Stimulated activated CD4-positive, alpha-beta T cell treated with anti-CD3 and anti-CD28 coated beads, TNF-alpha, amount 100 ng/mL, for 1 hour (primary cell): ENCODE measurements around the gene FGR.

Experiments
- DNase-seq, 3 donors: peaks; one replicate each; pipeline ENCODE4 v3.0.0-alpha.2; 2020; ENCODE audit warnings: low read depth in 3 of 3, low spot score in 1 of 3

FGR gene

GRCh38 chr1:27569506-27570291, 65.3 kb downstream of the FGR start:
- DNase-seq, result no peak

DNA sequence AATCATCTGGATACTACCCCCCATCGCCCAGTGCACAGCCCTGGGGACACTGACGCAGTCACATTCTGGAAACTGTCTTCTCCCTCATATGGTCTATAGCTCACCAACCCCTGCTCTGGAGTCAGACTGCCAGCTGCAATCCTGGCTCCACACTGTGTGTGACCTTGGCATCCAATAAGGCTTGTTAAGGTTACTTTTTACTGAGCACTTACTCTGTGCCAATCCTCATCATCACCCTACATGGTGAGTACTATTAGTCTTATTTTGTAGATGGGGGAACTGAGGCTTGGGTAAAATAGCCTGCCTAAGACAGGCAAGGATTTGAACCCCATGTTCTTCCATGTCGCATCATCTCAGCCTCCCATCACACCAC, 65.9 kb downstream of the FGR start:
- no peak for DNase-seq

DNA sequence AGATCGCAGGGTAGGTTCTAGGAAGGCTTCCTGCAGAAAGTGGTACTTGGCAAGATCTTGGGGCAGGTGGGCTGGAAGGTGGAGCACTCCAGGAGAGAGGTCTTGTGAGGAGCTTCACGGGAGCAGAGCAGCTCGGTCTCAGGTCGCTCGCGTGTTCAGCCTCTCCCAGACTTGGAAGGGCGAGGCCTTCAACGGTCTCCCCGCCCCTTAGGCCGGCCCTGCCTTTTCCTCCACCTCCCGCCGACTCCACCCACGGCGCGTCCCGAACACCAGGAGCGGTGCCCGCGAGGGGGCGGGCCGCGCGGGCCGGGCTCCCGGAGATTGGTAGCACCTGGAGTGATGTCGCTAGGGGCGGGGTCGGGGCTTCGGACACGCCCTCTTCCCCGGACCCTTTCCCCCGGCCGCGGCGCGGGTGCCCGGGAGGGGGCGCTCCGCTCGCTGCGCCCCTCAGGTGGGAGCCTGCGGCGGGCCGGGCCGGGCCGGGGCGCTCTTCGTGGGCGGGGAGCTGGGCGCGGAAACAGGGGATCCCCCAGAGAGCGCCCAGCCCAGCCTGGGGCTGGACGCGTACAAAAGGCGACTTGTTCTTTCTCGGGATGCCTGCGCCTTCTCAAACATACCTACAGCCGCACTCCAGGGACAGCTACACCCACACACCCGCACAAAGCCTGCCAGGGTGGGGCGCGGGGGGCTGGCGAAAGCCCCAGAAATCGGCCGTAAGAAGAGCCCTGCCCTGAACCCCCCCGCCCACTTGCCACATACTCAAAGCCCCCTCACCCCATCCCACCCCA, 66.5 kb downstream of the FGR start:
- peak; percentile 82 to 84 (median 83) for DNase-seq

GRCh38 chr1:27567971-27568299, 67.0 kb downstream of the FGR start:
- no peak for DNase-seq

- DNase-seq, result no peak
These were observed 67.8 kb downstream of the FGR start for GRCh38 chr1:27567146-27567526.

GRCh38 chr1:27566462-27567145, 68.4 kb downstream of the FGR start:
- DNase-seq, result no peak

- no peak for DNase-seq
These were observed 70.0 kb downstream of the FGR start for GRCh38 chr1:27564710-27565649.

- DNase-seq, result no peak
These were observed 71.2 kb downstream of the FGR start for GRCh38 chr1:27563591-27564471.

DNA sequence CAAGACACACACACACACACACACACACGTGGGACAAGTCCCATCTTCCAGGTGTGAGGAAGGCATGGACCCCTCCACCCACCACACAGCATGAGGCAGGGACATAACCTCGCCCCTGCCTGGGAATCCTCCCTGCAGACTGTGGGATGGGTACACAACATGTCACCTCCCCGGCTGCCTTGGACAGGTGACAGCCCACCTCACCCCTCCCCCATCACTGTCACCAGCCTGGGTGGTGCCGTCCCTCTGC, 71.7 kb downstream of the FGR start:
- no peak for DNase-seq

GRCh38 chr1:27562534-27563340, 72.2 kb downstream of the FGR start:
- no peak for DNase-seq
